Measurements from ENCODE around the gene TNFSF4.

GRCh38 chr1:173208868-173209267, 1.7 kb upstream of the TNFSF4 start:
- TF ChIP-seq CTCF (IDR thresholded peaks at IDR 0.05; ENCODE audit: insufficient read depth, low read length, poor library complexity, severe bottlenecking): no peak
- no peak for TF ChIP-seq EZH2phosphoT487 (conservative IDR thresholded peaks at IDR 0.05; ENCODE audit: low read length)

All from SU-DHL-6 (cell line).